ENCODE results near the gene ZEB2.

Gene ZEB2

GRCh38 chr2:144404586-144405314 lies 115.2 kb downstream of the ZEB2 start:
- Histone ChIP-seq H3K9me2 (replicated peaks; ENCODE audit: insufficient read depth, low read length) (no peaks in the 10 kb centered on the region), H2AFZ (ENCODE audit: low read depth, low read length, severe bottlenecking) (no peak overlapping the region), H3K4me2 (ENCODE audit: low read depth, low read length, poor library complexity, severe bottlenecking) (no peak overlapping the region), H3K27me3 (ENCODE audit: low read length) (no peaks in the 10 kb centered on the region), H3K27ac (ENCODE audit: low read depth, low read length) (no peak overlapping the region), H3K4me3 (ENCODE audit: insufficient read depth, low read length, poor library complexity, severe bottlenecking) (no peak overlapping the region), H4K20me1 (ENCODE audit: low read depth, low read length) (no peaks in the 10 kb centered on the region), H3F3A (ENCODE audit: insufficient read depth) (peaks cover 13% of the 10 kb centered on the region; the same call in 1 of the 2 replicates), H3K36me3 (ENCODE audit: low read length) (peaks cover 4% of the 10 kb centered on the region; the same call in 1 of the 2 replicates), H3K9me3 (ENCODE audit: insufficient read depth, low read length) (no peaks in the 10 kb centered on the region), H3K79me2 (ENCODE audit: insufficient read depth, low read length) (no peaks in the 10 kb centered on the region), H3K9ac (ENCODE audit: low read length) (no peak overlapping the region)
- no peak for TF ChIP-seq EZH2phosphoT487 (conservative IDR thresholded peaks at IDR 0.05; ENCODE audit: low read length)
- TF ChIP-seq CTCF (IDR thresholded peaks at IDR 0.05; ENCODE audit: insufficient read depth, low read length, poor library complexity, severe bottlenecking): no peak

- H2AFZ ChIP-seq (ENCODE audit: low read depth, low read length, severe bottlenecking): no peak overlapping the region
- no peak overlapping the region for H3K4me2 ChIP-seq (ENCODE audit: low read depth, low read length, poor library complexity, severe bottlenecking)
- H3K27ac ChIP-seq (ENCODE audit: low read depth, low read length): no peak overlapping the region
- TF ChIP-seq CTCF (IDR thresholded peaks at IDR 0.05; ENCODE audit: insufficient read depth, low read length, poor library complexity, severe bottlenecking) (no peak), EZH2phosphoT487 (conservative IDR thresholded peaks at IDR 0.05; ENCODE audit: low read length) (no peak)
- H3K9me2 ChIP-seq (replicated peaks; ENCODE audit: insufficient read depth, low read length): no peaks in the 10 kb centered on the region
- H3K79me2 ChIP-seq (ENCODE audit: insufficient read depth, low read length): no peaks in the 10 kb centered on the region
- no peak overlapping the region for H3K4me3 ChIP-seq (ENCODE audit: insufficient read depth, low read length, poor library complexity, severe bottlenecking)
- H4K20me1 ChIP-seq (ENCODE audit: low read depth, low read length): no peaks in the 10 kb centered on the region
- H3F3A ChIP-seq (ENCODE audit: insufficient read depth): peaks cover 13% of the 10 kb centered on the region; the same call in 1 of the 2 replicates
- H3K27me3 ChIP-seq (ENCODE audit: low read length): no peaks in the 10 kb centered on the region
- H3K36me3 ChIP-seq (ENCODE audit: low read length): peaks cover 11% of the 10 kb centered on the region; the same call in 1 of the 2 replicates
- H3K9me3 ChIP-seq (ENCODE audit: insufficient read depth, low read length): no peaks in the 10 kb centered on the region
- H3K9ac ChIP-seq (ENCODE audit: low read length): no peak overlapping the region
Measured at GRCh38 chr2:144403933-144404332, 116.0 kb downstream of the ZEB2 start.

- Histone ChIP-seq H3K9ac (ENCODE audit: low read length) (peak overlapping the region; percentile 13), H3K4me3 (ENCODE audit: insufficient read depth, low read length, poor library complexity, severe bottlenecking) (no peak overlapping the region), H3F3A (ENCODE audit: insufficient read depth) (peaks cover 13% of the 10 kb centered on the region; the same call in 1 of the 2 replicates), H3K79me2 (ENCODE audit: insufficient read depth, low read length) (no peaks in the 10 kb centered on the region), H4K20me1 (ENCODE audit: low read depth, low read length) (no peaks in the 10 kb centered on the region), H3K36me3 (ENCODE audit: low read length) (peaks cover 11% of the 10 kb centered on the region; the same call in 1 of the 2 replicates), H3K4me2 (ENCODE audit: low read depth, low read length, poor library complexity, severe bottlenecking) (peak overlapping the region; percentile 82), H3K9me3 (ENCODE audit: insufficient read depth, low read length) (no peaks in the 10 kb centered on the region), H3K9me2 (replicated peaks; ENCODE audit: insufficient read depth, low read length) (no peaks in the 10 kb centered on the region), H3K27ac (ENCODE audit: low read depth, low read length) (peak overlapping the region; percentile 85), H3K27me3 (ENCODE audit: low read length) (no peaks in the 10 kb centered on the region), H2AFZ (ENCODE audit: low read depth, low read length, severe bottlenecking) (peak overlapping the region; percentile 24)
- TF ChIP-seq EZH2phosphoT487 (conservative IDR thresholded peaks at IDR 0.05; ENCODE audit: low read length) (no peak), CTCF (IDR thresholded peaks at IDR 0.05; ENCODE audit: insufficient read depth, low read length, poor library complexity, severe bottlenecking) (no peak)
Measured at GRCh38 chr2:144402251-144402650, 117.7 kb downstream of the ZEB2 start.

Data from SU-DHL-6 (cell line).